GM19452 (cell line): ENCODE results near the gene KRTCAP2.
A peak's percentile ranks its signal among the peaks of the same experiment; 100 is the strongest.
"Not testable (repeated sequence)": the region's sequence is repeated elsewhere in the genome, so short reads cannot be mapped to it uniquely, and the experiment has no call there.

Experiments
- ATAC-seq: cut with Tn5 transposase; IDR thresholded peaks from one replicate; pipeline ENCODE4 v1.9.1; 2021; ENCODE audit not compliant: unreplicated experiment

The KRTCAP2 gene

GRCh38 chr1:155172732-155173477, at the start of gene KRTCAP2:
Gene KRTCAP2 (minus strand): TSS chr1:155173304. CDS start chr1:155173224, 80 bp downstream.
- ATAC-seq: peak; percentile 71

- ATAC-seq: not testable (repeated sequence)
These were observed 47.3 kb upstream of the KRTCAP2 start for GRCh38 chr1:155220211-155220965.

DNA sequence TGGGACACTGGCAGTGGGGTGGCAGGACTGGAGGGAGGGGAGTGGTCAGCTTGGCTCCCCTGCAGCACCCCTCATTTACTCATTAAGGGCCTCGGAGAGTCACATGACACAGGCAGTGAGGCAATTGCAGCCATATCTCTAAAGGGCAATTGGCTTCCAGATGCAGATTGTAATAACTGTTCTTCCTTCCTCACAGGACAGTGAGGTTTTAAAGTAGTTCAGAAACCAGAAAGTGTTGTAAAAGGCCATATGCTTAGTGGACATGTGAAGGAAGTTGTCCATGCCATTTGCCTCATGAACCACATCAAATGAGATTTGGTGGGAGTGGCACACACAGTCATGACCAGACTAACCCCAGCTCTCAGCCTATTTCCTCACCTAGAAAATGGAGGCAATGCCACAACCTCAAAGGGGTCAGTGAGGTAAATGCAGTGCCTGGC, 46.5 kb upstream of the KRTCAP2 start:
- no peak for ATAC-seq

DNA sequence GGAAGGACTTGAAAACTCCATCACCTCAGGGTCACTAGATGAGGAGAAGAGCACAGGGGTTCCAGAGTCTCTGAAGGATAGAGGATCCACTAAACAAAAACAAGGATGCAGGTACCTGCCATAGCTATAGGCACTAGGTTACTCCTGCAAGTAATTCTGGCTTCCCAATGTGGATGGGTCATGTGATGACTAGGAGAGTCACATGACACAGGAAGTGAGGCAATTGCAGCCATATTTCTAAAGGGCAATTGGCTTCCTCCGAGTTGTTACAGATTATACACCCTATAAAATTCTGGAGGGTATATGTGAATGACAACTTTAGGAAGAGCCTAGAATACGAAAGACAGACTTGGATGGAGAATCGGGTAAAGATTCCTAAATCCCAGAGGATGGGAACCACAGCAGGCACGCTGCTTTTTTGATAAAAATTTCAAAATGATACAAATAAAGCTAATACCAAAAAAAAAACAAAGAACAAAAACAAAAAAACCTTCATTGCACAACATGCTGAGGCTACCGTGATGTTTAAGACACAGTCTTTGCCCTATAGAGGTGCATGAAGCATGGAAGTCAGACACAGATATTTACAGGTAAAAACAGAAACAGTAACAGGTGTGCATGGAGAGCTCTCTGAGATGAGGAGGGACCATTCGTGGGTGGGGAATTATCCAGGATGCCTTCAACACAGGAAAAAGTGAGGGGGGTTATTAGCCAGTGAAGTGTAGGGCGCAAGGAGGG, 45.9 kb upstream of the KRTCAP2 start:
- ATAC-seq: no peak

GRCh38 chr1:155214702-155215101, 41.6 kb upstream of the KRTCAP2 start:
- not testable (repeated sequence) for ATAC-seq

- ATAC-seq: not testable (repeated sequence)
These were observed 38.9 kb upstream of the KRTCAP2 start for GRCh38 chr1:155212051-155212440.

GRCh38 chr1:155211381-155212050, 38.4 kb upstream of the KRTCAP2 start:
- ATAC-seq: not testable (repeated sequence)

GRCh38 chr1:155210314-155211104, 37.4 kb upstream of the KRTCAP2 start:
- no peak for ATAC-seq

- no peak for ATAC-seq
These were observed 36.2 kb upstream of the KRTCAP2 start for GRCh38 chr1:155209312-155209721.

DNA sequence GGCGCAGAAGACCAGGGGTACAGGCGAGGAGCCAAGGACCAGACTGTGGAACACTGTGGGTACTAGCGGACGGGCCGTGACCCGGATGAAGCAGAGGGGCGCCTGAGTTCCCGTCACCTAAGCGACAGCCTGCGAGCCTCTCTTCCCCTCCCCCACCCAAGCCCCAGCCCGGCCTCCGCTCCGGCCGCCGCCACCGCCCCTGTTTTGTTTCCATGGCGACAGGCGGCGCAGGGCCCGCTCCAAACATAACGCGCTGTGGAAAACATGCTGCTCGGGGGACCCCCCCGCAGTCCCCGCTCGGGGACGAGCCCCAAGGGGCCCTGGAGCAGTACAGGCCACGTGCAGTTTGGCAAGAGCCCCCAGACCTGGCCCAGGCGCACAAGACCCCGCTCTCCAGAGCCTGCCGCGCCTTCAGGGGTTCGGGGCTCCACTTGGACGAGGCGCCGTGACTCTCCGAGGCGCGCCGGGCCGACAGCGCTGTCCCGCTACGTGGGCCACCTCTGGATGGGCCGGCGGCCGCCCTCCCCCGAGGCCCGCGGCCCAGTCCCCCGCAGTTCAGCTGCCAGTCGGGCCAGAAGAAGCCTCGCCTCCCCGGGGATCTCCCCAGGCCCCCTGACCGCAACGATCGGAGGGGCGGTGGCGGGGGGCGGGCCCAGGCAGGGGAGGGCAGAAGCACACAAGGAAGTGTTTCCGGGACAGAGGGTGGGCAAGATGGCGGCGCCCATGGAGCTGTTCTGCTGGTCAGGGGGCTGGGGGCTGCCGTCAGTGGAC, 35.6 kb upstream of the KRTCAP2 start, which contains the start of gene MTX1:
TSS of gene MTX1 (plus strand) at position 155 of the 771 bp plus-strand sequence. CDS start at position 265, 110 bp downstream.
- peak; percentile 72 for ATAC-seq

DNA sequence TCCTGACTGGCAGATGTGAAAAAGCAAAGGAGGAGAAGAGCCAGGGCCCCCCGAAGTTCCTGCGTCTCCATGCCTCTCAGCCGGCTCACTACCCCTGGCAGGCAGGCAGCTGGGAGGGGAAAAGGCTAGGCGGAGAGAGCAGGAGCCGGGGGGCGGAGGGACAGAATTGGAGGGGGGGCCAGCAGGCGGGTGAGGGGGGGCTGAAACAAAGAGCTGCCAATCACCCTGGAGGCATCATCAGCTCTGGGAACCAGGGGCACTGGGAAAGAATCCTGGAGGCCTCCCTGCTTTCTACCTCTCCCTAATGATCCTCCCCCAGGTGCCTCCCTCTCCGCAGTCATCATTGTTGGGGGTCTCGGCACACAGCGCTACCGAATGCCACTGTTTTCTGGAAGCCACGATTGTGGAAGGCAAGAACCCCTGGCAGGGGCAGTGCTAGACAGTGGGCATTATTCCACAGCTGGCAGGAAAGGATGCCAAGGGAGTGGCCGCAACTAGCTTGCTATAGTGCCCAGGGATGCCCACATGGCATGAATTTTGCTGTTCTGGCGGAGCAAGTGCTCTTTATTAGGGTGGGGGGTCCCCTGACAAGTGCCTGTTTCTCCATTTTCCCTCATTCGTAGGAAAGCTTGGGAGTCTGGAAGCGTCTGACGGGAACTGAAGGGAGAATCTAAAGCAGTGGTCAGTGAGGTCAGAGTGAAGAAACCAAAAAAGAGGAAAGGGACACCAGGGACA, 34.9 kb upstream of the KRTCAP2 start, which contains the start of gene THBS3:
TSS of gene THBS3 (minus strand) at position 92 of the 735 bp plus-strand sequence. CDS start at position 71, 21 bp downstream.
- no peak for ATAC-seq

- ATAC-seq: no peak
These were observed 34.0 kb upstream of the KRTCAP2 start for GRCh38 chr1:155206891-155207805.

DNA sequence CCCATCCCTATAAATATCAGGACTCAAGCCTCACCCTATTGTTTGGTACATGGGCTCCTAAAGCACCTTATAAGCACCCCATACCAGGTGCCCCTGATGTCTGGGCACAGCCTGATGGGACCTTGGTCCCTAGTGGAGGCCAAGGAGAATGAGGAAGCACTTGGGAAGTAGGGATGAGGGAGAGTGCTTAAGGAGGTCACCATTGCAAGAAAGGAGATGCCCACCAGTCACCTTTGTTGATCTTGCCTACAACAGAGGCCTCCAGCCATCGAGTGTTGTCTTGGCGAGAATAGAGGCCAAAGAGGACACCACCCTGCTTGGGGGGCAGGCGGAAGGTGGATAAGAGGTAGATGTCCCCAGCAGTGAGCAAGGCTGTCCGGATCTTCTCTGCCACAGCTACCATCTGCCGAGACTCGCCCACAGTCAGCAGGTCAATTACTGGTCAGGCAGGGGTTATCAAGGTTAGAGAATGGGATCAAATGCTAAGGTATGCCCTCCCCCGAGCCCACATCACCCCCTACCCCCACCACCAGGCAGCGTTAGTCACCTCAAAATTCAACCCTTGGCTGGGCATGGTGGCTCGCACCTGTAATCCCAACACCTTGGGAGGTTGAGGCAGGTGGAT, 33.0 kb upstream of the KRTCAP2 start:
- no peak for ATAC-seq

GRCh38 chr1:155205035-155205434, 31.9 kb upstream of the KRTCAP2 start:
- ATAC-seq: no peak

- no peak for ATAC-seq
These were observed 29.8 kb upstream of the KRTCAP2 start for GRCh38 chr1:155202731-155203515.

- ATAC-seq: no peak
These were observed 29.1 kb upstream of the KRTCAP2 start for GRCh38 chr1:155202198-155202597.
